ENCODE data around the gene ENDOV.

DNA sequence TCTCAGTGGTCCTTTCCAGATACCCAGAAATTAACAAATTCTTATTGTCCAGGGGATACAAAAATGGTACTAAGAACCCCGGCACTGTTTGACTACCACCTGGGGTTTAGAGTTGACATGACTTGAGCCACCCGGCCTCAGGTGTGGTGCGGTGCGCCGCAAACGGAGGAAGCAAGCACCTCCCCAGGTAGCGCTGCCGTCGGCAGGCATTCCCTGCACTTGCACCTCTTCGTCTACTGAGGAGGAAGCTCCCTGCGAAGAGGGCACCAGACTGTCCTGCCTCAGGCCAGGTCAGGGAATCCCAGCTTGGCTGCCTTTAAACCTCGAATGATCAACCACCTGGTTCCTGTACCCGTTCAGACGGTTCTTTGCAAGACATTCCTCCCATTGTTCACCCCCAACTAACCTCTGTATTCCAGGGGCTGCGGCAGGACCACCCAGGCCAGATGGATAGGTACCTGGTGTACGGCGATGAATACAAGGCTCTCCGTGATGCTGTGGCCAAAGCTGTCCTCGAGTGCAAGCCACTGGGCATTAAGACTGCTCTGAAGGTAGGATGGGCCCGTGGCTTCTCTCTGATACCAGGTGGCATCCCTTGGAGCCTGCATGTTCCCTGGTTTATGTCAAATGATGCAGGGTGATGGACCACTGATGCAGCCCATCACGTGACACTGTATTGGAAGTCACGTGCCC lies 40.8 kb upstream of the ENDOV start:
- TF ChIP-seq TAF1 (IDR thresholded peaks at IDR 0.05; ENCODE audit: low read depth, low read length) (no peak), POLR2AphosphoS5 (IDR thresholded peaks at IDR 0.05; ENCODE audit: low read depth, low read length) (no peak), POLR2A (IDR thresholded peaks at IDR 0.05; ENCODE audit: low read depth, low read length) (no peak), PAX5 (IDR thresholded peaks at IDR 0.05; ENCODE audit: insufficient read depth, low read length, severe bottlenecking) (no peak)

Data from GM12891 (cell line).